HepG2 (cell line): ENCODE data around the gene RHOV.

Experiments used
- POLR2A ChIP-seq, 2 experiments: IDR thresholded peaks; 2 replicates each; pipeline ENCODE4 v1.6.1; 2011; ENCODE audit warnings: low read depth in 2 of 2, low read length in 2 of 2, mild to moderate bottlenecking in 1 of 2, moderate library complexity in 1 of 2; ENCODE audit not compliant: insufficient read depth in 1 of 2
- ZNF605 ChIP-seq: sonication (generic); formaldehyde crosslinking; IDR thresholded peaks from 2 replicates; pipeline ENCODE4 v1.8.0; 2022; ENCODE audit warnings: mild to moderate bottlenecking, missing genetic modification reagents
- ZZZ3 ChIP-seq: sonication (generic); formaldehyde crosslinking; IDR thresholded peaks from 2 replicates; pipeline ENCODE4 v1.4.0; 2020; ENCODE audit warnings: missing genetic modification reagents, mild to moderate bottlenecking, borderline replicate concordance

- TF ChIP-seq POLR2A (IDR thresholded peaks at IDR 0.05; ENCODE audit: insufficient read depth in 1 of 2, low read depth in 2 of 2, low read length in 2 of 2): no peak
- TF ChIP-seq ZNF605 (CRISPR knock-in tag): no peak
- no peak for TF ChIP-seq ZZZ3 (CRISPR knock-in tag)
These were observed 41.6 kb upstream of the RHOV start for GRCh38 chr15:40915679-40916078.
